HG03571 (cell line): Measurements from ENCODE around the gene CAPN6.

Experiments
- ATAC-seq: cut with Tn5 transposase; IDR thresholded peaks from one replicate; pipeline ENCODE4 v1.9.1; 2021; ENCODE audit not compliant: unreplicated experiment

CAPN6 gene

GRCh38 chrX:111270339-111270738 lies at the start of gene CAPN6:
Gene CAPN6 (minus strand): TSS chrX:111270483. CDS start chrX:111263936, 6,547 bp downstream.
- ATAC-seq = no peak

- no peak for ATAC-seq
Measured at GRCh38 chrX:111319451-111319850, 49.2 kb upstream of the CAPN6 start.

GRCh38 chrX:111318901-111319300 lies 48.6 kb upstream of the CAPN6 start:
- ATAC-seq = no peak

GRCh38 chrX:111309083-111309482 lies 38.8 kb upstream of the CAPN6 start:
- ATAC-seq = no peak

GRCh38 chrX:111308039-111308438 lies 37.8 kb upstream of the CAPN6 start:
- ATAC-seq = no peak

GRCh38 chrX:111302284-111302683 lies 32.0 kb upstream of the CAPN6 start:
- ATAC-seq = no peak

- ATAC-seq = no peak
Measured at GRCh38 chrX:111288841-111289240, 18.6 kb upstream of the CAPN6 start.

- no peak for ATAC-seq
Measured at GRCh38 chrX:111284631-111285293, 14.5 kb upstream of the CAPN6 start.

GRCh38 chrX:111283446-111283845 lies 13.2 kb upstream of the CAPN6 start:
- ATAC-seq = no peak

- ATAC-seq = no peak
Measured at GRCh38 chrX:111282991-111283390, 12.7 kb upstream of the CAPN6 start.

GRCh38 chrX:111282139-111282538 lies 11.9 kb upstream of the CAPN6 start:
- ATAC-seq = no peak

GRCh38 chrX:111268506-111268905 lies 1.8 kb downstream of the CAPN6 start:
- no peak for ATAC-seq

GRCh38 chrX:111265486-111265885 lies 4.8 kb downstream of the CAPN6 start:
- ATAC-seq = no peak

GRCh38 chrX:111264385-111264784 lies 5.9 kb downstream of the CAPN6 start:
- no peak for ATAC-seq

- ATAC-seq = no peak
Measured at GRCh38 chrX:111262086-111262485, 8.2 kb downstream of the CAPN6 start.

- ATAC-seq = no peak
Measured at GRCh38 chrX:111260451-111260850, 9.8 kb downstream of the CAPN6 start.

- ATAC-seq = no peak
Measured at GRCh38 chrX:111259559-111259958, 10.7 kb downstream of the CAPN6 start.

- ATAC-seq = no peak
Measured at GRCh38 chrX:111257733-111258132, 12.6 kb downstream of the CAPN6 start.

- ATAC-seq = no peak
Measured at GRCh38 chrX:111254896-111255693, 15.2 kb downstream of the CAPN6 start.

- no peak for ATAC-seq
Measured at GRCh38 chrX:111244235-111244750, 26.0 kb downstream of the CAPN6 start.

- ATAC-seq = no peak
Measured at GRCh38 chrX:111216293-111216801, 53.9 kb downstream of the CAPN6 start.

- no peak for ATAC-seq
Measured at GRCh38 chrX:111207851-111208250, 62.4 kb downstream of the CAPN6 start.
